LNCaP clone FGC (cell line): Measurements from ENCODE around the gene MYL6B.
"Not testable (repeated sequence)": the region's sequence is repeated elsewhere in the genome, so short reads cannot be mapped to it uniquely, and the experiment has no call there.

ENCODE experiments used
- DNase-seq: peaks from one replicate; pipeline ENCODE4 v3.0.0-alpha.2; 2011; ENCODE audit warnings: low read depth
- H3K4me3 ChIP-seq: 2 replicates; pipeline ENCODE4 v1.5.1; 2011; ENCODE audit warnings: mild to moderate bottlenecking, low read depth, low read length, control low read depth
- CTCF ChIP-seq: IDR thresholded peaks from 2 replicates; pipeline ENCODE4 v1.5.1; 2012; ENCODE audit warnings: mild to moderate bottlenecking; ENCODE audit not compliant: control insufficient read depth, insufficient read depth; ENCODE audit errors: extremely low read depth

Gene MYL6B

GRCh38 chr12:56105609-56105902 is 46.8 kb upstream of the MYL6B start:
- TF ChIP-seq CTCF = no peak
- peak overlapping the region; percentile 95 for H3K4me3 ChIP-seq
- DNase-seq = no peak

GRCh38 chr12:56107242-56107641 is 45.1 kb upstream of the MYL6B start:
- DNase-seq = no peak
- TF ChIP-seq CTCF = no peak
- H3K4me3 ChIP-seq = no peak overlapping the region

DNA sequence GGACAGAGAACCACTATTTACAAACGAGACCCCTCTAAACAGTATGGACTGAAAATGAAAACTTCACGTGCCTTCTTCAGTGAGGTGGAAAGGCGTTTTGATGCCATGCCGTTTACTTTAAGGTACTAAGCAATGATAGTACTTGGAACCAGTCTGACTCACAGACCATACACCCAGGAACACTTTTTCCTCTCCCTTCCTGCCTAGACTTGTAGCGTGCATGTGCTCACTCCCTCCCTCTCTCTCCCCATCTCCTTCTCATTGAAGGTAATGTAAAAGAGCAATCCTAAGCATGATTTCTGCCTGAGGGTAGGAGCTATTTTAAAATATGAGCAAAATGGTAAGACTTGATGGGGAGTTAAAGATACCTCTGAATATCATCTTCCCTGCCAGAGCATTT is 41.8 kb upstream of the MYL6B start:
- TF ChIP-seq CTCF = no peak
- no peak for DNase-seq
- H3K4me3 ChIP-seq = no peak overlapping the region

GRCh38 chr12:56114084-56114483 is 38.3 kb upstream of the MYL6B start:
- no peak overlapping the region for H3K4me3 ChIP-seq
- no peak for DNase-seq
- TF ChIP-seq CTCF = no peak

- H3K4me3 ChIP-seq = peak overlapping the region; percentile 96
- no peak for DNase-seq
- no peak for TF ChIP-seq CTCF
Observed at GRCh38 chr12:56115329-56115728, 37.1 kb upstream of the MYL6B start.

- 0 out of 2 replicates have a peak, but pooled peaks have one; percentile 1 for TF ChIP-seq CTCF
- peak within 1 kb of the TSS; percentile 96 for H3K4me3 ChIP-seq
- DNase-seq = peak; percentile 77
Observed at GRCh38 chr12:56116267-56117081, 35.9 kb upstream of the MYL6B start, which contains the start of gene RPL41. Gene RPL41 (plus strand): TSS chr12:56116633.

DNA sequence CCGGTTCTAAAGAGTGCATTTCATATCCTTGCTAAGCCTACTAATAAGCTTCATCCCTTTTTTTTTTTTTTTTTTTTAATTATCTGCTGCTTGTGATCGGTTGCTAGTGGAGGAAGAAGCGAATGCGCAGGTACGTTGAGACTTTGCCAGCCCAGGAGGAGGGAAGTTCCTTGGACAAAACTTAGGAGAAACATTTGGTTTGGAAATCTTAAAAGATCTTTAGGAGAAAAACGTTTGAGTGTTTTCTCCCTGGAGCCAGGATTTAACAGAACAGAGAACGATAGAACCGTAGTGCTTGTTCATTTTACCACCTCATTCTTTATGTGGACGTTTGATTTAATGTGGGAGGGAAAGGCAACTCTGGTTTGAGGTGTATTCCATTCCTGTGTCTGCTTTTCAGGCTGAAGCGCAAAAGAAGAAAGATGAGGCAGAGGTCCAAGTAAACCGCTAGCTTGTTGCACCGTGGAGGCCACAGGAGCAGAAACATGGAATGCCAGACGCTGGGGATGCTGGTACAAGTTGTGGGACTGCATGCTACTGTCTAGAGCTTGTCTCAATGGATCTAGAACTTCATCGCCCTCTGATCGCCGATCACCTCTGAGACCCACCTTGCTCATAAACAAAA is 35.2 kb upstream of the MYL6B start:
- not testable (repeated sequence) for DNase-seq

More for the DNA sequence above, 35.2 kb upstream of the MYL6B start:
- H3K4me3 ChIP-seq = peak overlapping the region; percentile 96
